Ishikawa (cell line): ENCODE results near the gene CEACAM1.

Experiments used
- NFIC ChIP-seq: IDR thresholded peaks from 2 replicates; pipeline ENCODE4 v1.6.1; 2012
- RAD21 ChIP-seq: IDR thresholded peaks from 2 replicates; pipeline ENCODE4 v1.6.1; 2012; ENCODE audit warnings: low read depth
- TF ChIP-seq, protein P1 (sequence below): IDR thresholded peaks from 2 replicates; pipeline ENCODE4 v1.6.1; 2012

DNA sequence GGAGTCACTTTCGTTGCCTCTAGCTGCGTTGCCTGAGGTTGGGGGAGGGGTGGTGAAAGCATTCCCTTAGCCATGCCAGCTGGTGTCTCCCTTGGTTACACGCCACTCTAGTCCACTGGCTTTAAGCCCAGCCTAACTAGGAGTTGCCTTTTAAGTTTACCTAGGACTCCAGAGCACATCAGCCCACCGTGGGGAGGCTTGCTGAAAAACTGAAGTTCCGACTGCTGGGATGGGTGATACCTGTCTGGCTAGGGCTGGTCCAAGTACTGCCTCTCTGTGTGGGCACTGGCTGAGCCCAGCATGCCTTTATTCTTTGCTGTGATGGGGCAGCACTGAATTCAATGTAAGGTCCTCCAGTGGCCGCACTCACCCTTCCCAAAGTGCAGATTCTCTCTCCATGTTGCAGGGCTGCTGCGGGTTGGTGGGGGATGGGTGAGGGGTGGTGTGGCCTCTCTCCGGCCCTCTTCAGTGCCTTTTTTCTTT, 11.8 kb upstream of the CEACAM1 start:
- TF ChIP-seq NFIC (no peak), RAD21 (no peak)
- TF ChIP-seq, protein P1, sequence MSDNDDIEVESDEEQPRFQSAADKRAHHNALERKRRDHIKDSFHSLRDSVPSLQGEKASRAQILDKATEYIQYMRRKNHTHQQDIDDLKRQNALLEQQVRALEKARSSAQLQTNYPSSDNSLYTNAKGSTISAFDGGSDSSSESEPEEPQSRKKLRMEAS, result no peak
